Gastrocnemius medialis (tissue), 4 donors: Measurements from ENCODE around the gene FMO3. TPM values are rescaled to one million over a fixed set of nuclear protein-coding genes. Genes with fewer than 3 reads are reported as not detected.

Experiments
- ATAC-seq, 2 donors: fragments of 150-250 bp; one replicate each; pipeline ENCODE4 v1.9.1; 2016
- DNase-seq, 2 donors: peaks; one replicate each; pipeline ENCODE4 v3.0.0-alpha.2; 2019
- H3K27ac ChIP-seq, 4 donors: fragments of 200-600 bp; sonication (generic); 1 replicate in 1 of 4; 2 replicates in 3 of 4; pipeline ENCODE4 v1.5.1; 2016 to 2018; ENCODE audit warnings: mild to moderate bottlenecking in 2 of 4, moderate library complexity in 1 of 4
- H3K27me3 ChIP-seq, 3 donors: fragments of 200-600 bp; sonication (generic) in 2 of 3; 1 replicate in 1 of 3; 2 replicates in 2 of 3; pipeline versions ENCODE4 v1.5.1 to v1.6.0; 2016 to 2019; ENCODE audit warnings: mild to moderate bottlenecking in 1 of 3, moderate library complexity in 1 of 3
- H3K36me3 ChIP-seq, 2 donors: fragments of 200-600 bp; sonication (generic) in 1 of 2; one replicate each; pipeline ENCODE4 v1.5.1; 2017 to 2018
- H3K4me1 ChIP-seq, 2 donors: fragments of 200-600 bp; sonication (generic) in 1 of 2; one replicate each; pipeline ENCODE4 v1.5.1; 2016 to 2017; ENCODE audit warnings: mild to moderate bottlenecking in 2 of 2
- H3K4me3 ChIP-seq, 4 donors: fragments of 200-600 bp; sonication (generic) in 3 of 4; 1 replicate in 1 of 4; 2 replicates in 3 of 4; pipeline ENCODE4 v1.5.1; 2016 to 2019; ENCODE audit warnings: mild to moderate bottlenecking in 2 of 4
- H3K9me3 ChIP-seq, 3 donors: fragments of 200-600 bp; sonication (generic) in 2 of 3; 1 replicate in 1 of 3; 2 replicates in 2 of 3; pipeline ENCODE4 v1.5.1; 2016 to 2019
- POLR2A ChIP-seq, 2 donors: fragments of 450-650 bp; IDR thresholded peaks; one replicate each; pipeline ENCODE4 v1.6.1; 2017; ENCODE audit warnings: antibody characterized with exemption in 2 of 2, mild to moderate bottlenecking in 2 of 2, moderate library complexity in 2 of 2
- in situ Hi-C, 4 donors: fragments of 200-750 bp; cut with MboI; loops; one replicate each; pipeline versions ENCODE4 v1.15.0 to v1.8.0; 2017; ENCODE audit warnings: low sequenced_read_pairs in 4 of 4
- intact Hi-C: fragments of 100-400 bp; cut with DNase I; formaldehyde crosslinking; loops from one replicate; pipeline ENCODE4 v1.15.1; 2023; ENCODE audit warnings: low total_unique reads
- total RNA-seq, 4 donors: library from RNA; depleted of rRNA; stranded (reverse); fragments of >200 nt; gene quantifications; one replicate each; pipeline versions ENCODE4 v1.1.0 to v1.2.3, GENCODE V29; 2016
- TF ChIP-seq, protein P1 (sequence below), 5 experiments: fragments of 450-650 bp in 3 of 5; fragments of 200-600 bp in 2 of 5; sonication (generic) in 2 of 5; IDR thresholded peaks in 4 of 5; conservative IDR thresholded peaks in 1 of 5; 1 replicate in 4 of 5; 2 replicates in 1 of 5; pipeline ENCODE4 v1.5.1; 2016 to 2019; ENCODE audit warnings: antibody characterized with exemption in 5 of 5, mild to moderate bottlenecking in 3 of 5, moderate library complexity in 3 of 5

FMO3 gene
- total RNA-seq, 4 donors from 2014 or later = 2.1 to 3.3 (median 2.6) TPM

GRCh38 chr1:171061425-171062143 lies 29.1 kb upstream of the FMO3 start:
- no peaks in the 10 kb centered on the region for H3K4me1 ChIP-seq
- no peaks in the 10 kb centered on the region for H3K27me3 ChIP-seq
- no peaks in the 10 kb centered on the region for H3K36me3 ChIP-seq
- no peak for TF ChIP-seq POLR2A (IDR thresholded peaks at IDR 0.05)
- TF ChIP-seq, protein P1, sequence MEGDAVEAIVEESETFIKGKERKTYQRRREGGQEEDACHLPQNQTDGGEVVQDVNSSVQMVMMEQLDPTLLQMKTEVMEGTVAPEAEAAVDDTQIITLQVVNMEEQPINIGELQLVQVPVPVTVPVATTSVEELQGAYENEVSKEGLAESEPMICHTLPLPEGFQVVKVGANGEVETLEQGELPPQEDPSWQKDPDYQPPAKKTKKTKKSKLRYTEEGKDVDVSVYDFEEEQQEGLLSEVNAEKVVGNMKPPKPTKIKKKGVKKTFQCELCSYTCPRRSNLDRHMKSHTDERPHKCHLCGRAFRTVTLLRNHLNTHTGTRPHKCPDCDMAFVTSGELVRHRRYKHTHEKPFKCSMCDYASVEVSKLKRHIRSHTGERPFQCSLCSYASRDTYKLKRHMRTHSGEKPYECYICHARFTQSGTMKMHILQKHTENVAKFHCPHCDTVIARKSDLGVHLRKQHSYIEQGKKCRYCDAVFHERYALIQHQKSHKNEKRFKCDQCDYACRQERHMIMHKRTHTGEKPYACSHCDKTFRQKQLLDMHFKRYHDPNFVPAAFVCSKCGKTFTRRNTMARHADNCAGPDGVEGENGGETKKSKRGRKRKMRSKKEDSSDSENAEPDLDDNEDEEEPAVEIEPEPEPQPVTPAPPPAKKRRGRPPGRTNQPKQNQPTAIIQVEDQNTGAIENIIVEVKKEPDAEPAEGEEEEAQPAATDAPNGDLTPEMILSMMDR (IDR thresholded peaks at IDR 0.05 in 4 of 5, conservative IDR thresholded peaks at IDR 0.05 in 1 of 5) = no peak
- ATAC-seq (no peak), DNase-seq (no peak)
- no peak overlapping the region for H3K27ac ChIP-seq
- in situ Hi-C loops = no loop called here
- no peak overlapping the region for H3K4me3 ChIP-seq
- H3K9me3 ChIP-seq = no peaks in the 10 kb centered on the region
- intact Hi-C loops = no loop called here

DNA sequence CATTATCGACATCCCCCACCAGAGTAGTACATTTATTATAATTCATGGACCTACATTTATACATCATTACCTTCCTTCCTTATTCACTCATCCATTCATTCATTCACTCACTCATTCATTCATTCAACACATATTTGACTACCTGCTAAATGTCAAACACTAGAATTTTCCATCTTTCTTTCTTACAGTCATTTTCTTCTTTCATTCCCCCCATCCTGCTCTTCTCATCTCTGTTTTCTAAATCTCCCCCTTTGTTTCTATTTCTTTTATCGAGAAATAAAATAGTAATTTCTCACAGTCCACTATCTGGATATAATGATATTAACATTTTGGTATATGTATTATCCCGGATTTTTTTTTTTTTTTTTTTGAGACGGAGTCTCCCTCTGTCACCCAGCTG lies 27.8 kb upstream of the FMO3 start:
- no peaks in the 10 kb centered on the region for H3K36me3 ChIP-seq
- H3K4me3 ChIP-seq = no peak overlapping the region
- no peak for TF ChIP-seq POLR2A (IDR thresholded peaks at IDR 0.05)
- TF ChIP-seq, protein P1 (IDR thresholded peaks at IDR 0.05 in 4 of 5, conservative IDR thresholded peaks at IDR 0.05 in 1 of 5) = no peak
- in situ Hi-C loops = no loop called here
- intact Hi-C loops = no loop called here
- H3K27me3 ChIP-seq = no peaks in the 10 kb centered on the region
- no peaks in the 10 kb centered on the region for H3K9me3 ChIP-seq
- no peaks in the 10 kb centered on the region for H3K4me1 ChIP-seq
- H3K27ac ChIP-seq = no peak overlapping the region
- ATAC-seq = no peak
- no peak for DNase-seq

DNA sequence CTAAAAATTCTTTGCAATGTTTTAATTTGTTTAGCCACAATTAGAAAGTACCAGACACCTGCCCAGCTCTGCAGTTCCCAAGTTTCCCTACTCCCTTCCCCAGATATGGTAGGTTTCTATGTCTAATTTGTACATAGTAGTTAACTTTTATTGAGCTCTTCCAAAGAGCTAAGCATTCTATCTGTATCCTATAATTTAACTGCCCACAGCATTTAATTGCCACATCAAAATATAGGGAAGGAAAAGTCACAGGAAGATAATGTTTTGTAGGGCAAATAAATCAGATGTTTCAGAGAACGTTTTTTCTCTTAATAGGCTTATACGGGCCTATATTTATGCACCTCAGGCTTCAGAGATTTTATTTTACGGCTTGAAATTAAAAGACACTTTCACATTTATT lies 15.7 kb upstream of the FMO3 start:
- H3K4me1 ChIP-seq = no peaks in the 10 kb centered on the region
- no peaks in the 10 kb centered on the region for H3K9me3 ChIP-seq
- no peaks in the 10 kb centered on the region for H3K27me3 ChIP-seq
- H3K27ac ChIP-seq = no peak overlapping the region
- DNase-seq = no peak
- H3K36me3 ChIP-seq = no peaks in the 10 kb centered on the region
- intact Hi-C loops (no loop called here), in situ Hi-C loops (loop anchor here in 2 of 4 donors (25.0 kb wide), 2 partner anchors 112 to 162 kb away; partner anchors contain the start of genes FMO1 (in 1 of the 2) and FMO2 (in 1 of the 2))
- no peak overlapping the region for H3K4me3 ChIP-seq
- TF ChIP-seq POLR2A (IDR thresholded peaks at IDR 0.05) = no peak
- TF ChIP-seq, protein P1 (IDR thresholded peaks at IDR 0.05 in 4 of 5, conservative IDR thresholded peaks at IDR 0.05 in 1 of 5) = no peak
- no peak for ATAC-seq

DNA sequence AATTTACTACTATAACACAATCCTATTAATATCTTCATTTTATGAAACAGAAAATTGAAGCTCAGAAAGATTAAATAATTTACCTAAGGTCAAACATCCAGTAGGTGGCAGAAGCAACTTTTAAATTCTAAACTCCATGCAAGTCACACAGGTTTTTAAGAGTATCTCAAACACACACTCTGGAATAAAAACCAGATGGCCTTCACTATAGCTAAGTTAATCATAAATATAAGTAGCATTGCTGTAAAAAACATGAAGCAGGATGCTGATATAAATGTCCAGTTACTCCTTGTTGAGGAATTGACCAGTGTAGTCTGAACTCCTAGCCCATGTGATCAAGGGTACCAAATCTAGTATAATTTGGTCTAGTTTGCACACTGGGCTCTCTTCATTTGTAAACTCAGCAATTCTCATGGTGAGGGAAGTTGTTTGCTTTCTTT lies 9.4 kb upstream of the FMO3 start:
- no peaks in the 10 kb centered on the region for H3K36me3 ChIP-seq
- no peaks in the 10 kb centered on the region for H3K9me3 ChIP-seq
- no peak overlapping the region for H3K4me3 ChIP-seq
- in situ Hi-C loops (loop anchor here in 3 of 4 donors (10.0 to 25.0 kb wide), 4 partner anchors 106 to 156 kb away; partner anchors contain the start of genes FMO1 (in 1 of the 3) and FMO2 (in 1 of the 3)), intact Hi-C loops (loop anchor here (1.0 kb wide), 1 partner anchor 232 kb away; no protein-coding TSS in a partner anchor)
- peak in 1 of 2 donors; percentile 24 for ATAC-seq
- TF ChIP-seq, protein P1 (IDR thresholded peaks at IDR 0.05 in 4 of 5, conservative IDR thresholded peaks at IDR 0.05 in 1 of 5) = peak in 3 of 5 experiments; percentile 22 to 43 (median 29)
- TF ChIP-seq POLR2A (IDR thresholded peaks at IDR 0.05) = no peak
- H3K4me1 ChIP-seq = peaks cover 0 to 4% of the 10 kb centered on the region in 2 donors
- H3K27ac ChIP-seq = peak overlapping the region; percentile 13 to 52 (median 49)
- no peak for DNase-seq
- no peaks in the 10 kb centered on the region for H3K27me3 ChIP-seq
